ENCODE measurements around the gene PRPF38A. TPM values are rescaled to one million over a fixed set of nuclear protein-coding genes. Genes with fewer than 3 reads are reported as not detected.

The PRPF38A gene
- polyA plus RNA-seq, 1 of the 3 experiments (the other 2 are of a cell fraction), result 24.3 TPM

GRCh38 chr1:52420713-52421112 lies 16.3 kb downstream of the PRPF38A start:
- peaks cover 0 to 8% of the 10 kb centered on the region in 2 experiments; a peak in 1 of 4 replicates for H3K4me1 ChIP-seq (ENCODE audit: control insufficient read depth in 1 of 2, insufficient read depth in 2 of 2, low read depth in 1 of 2, low read length in 1 of 2)

GRCh38 chr1:52423055-52423454 lies 18.7 kb downstream of the PRPF38A start:
- peaks cover 50 to 63% of the 10 kb centered on the region in 2 experiments for H3K36me3 ChIP-seq (replicated peaks in 1 of 2; ENCODE audit: control insufficient read depth in 1 of 2, insufficient read depth in 2 of 2, low read length in 1 of 2)
- H3K4me2 ChIP-seq, result no peak overlapping the region
- DNase-seq, result no peak
- no peak overlapping the region for H2AFZ ChIP-seq (ENCODE audit: low read depth)
- ChIA-PET POLR2A (no interaction called here), CTCF (no interaction called here)
- no peak overlapping the region for H3K27ac ChIP-seq (ENCODE audit: low read depth in 2 of 2, low read length in 1 of 2)
- peaks cover 0 to 8% of the 10 kb centered on the region in 2 experiments; a peak in 2 of 4 replicates for H3K4me1 ChIP-seq (ENCODE audit: control insufficient read depth in 1 of 2, insufficient read depth in 2 of 2, low read depth in 1 of 2, low read length in 1 of 2)
- 98% methylated on average over 2 of the region's 2 CpGs for WGBS (ENCODE audit: low lambda C conversion rate)
- H3F3A ChIP-seq (replicated peaks; ENCODE audit: insufficient read depth), result peaks cover 17% of the 10 kb centered on the region
- H3K9ac ChIP-seq, result no peak overlapping the region
- no peaks in the 10 kb centered on the region for H3K9me2 ChIP-seq
- H3K79me2 ChIP-seq (ENCODE audit: insufficient read depth), result no peaks in the 10 kb centered on the region
- no peaks in the 10 kb centered on the region for H3K9me3 ChIP-seq
- H4K20me1 ChIP-seq (ENCODE audit: insufficient read depth), result no peaks in the 10 kb centered on the region
- H3K4me3 ChIP-seq (ENCODE audit: low read depth in 2 of 2, low read length in 1 of 2), result no peak overlapping the region
- no peaks in the 10 kb centered on the region for H3K27me3 ChIP-seq (ENCODE audit: insufficient read depth)
- TF ChIP-seq MEF2A (IDR thresholded peaks at IDR 0.05; ENCODE audit: borderline replicate concordance, low read depth) (no peak), GATA2 (CRISPR knock-in tag; IDR thresholded peaks at IDR 0.05) (no peak), SMC3 (IDR thresholded peaks at IDR 0.05; ENCODE audit: low read depth, low read length) (no peak), REST (IDR thresholded peaks at IDR 0.05; ENCODE audit: low read depth, low read length) (no peak), RXRA (IDR thresholded peaks at IDR 0.05; ENCODE audit: borderline replicate concordance, low read depth) (no peak), NFIC (IDR thresholded peaks at IDR 0.05; ENCODE audit: borderline replicate concordance) (no peak), PBX3 (IDR thresholded peaks at IDR 0.05) (no peak), FOSL2 (IDR thresholded peaks at IDR 0.05; ENCODE audit: borderline replicate concordance, low read depth) (no peak), TAF1 (IDR thresholded peaks at IDR 0.05; ENCODE audit: borderline replicate concordance, low read depth, low read length) (no peak)

More at GRCh38 chr1:52420713-52421112, 16.3 kb downstream of the PRPF38A start:
- no peaks in the 10 kb centered on the region for H3K9me3 ChIP-seq
- TF ChIP-seq RCOR1 (IDR thresholded peaks at IDR 0.05; ENCODE audit: low read length), result no peak
- TF ChIP-seq EP300 (IDR thresholded peaks at IDR 0.05; ENCODE audit: borderline replicate concordance in 1 of 2, low read depth in 1 of 2, low read length in 1 of 2), result no peak
- no peak for TF ChIP-seq FOXJ3 (CRISPR knock-in tag; IDR thresholded peaks at IDR 0.05)
- no peak for TF ChIP-seq PBX3 (IDR thresholded peaks at IDR 0.05)
- no peak for TF ChIP-seq YY1 (IDR thresholded peaks at IDR 0.05; ENCODE audit: low read depth)
- TF ChIP-seq USF1 (IDR thresholded peaks at IDR 0.05; ENCODE audit: borderline replicate concordance, low read depth), result no peak
- no peak for TF ChIP-seq USF2 (IDR thresholded peaks at IDR 0.05; ENCODE audit: borderline replicate concordance, low read depth, low read length)
- TF ChIP-seq JUND (IDR thresholded peaks at IDR 0.05), result no peak
- TF ChIP-seq FOXM1 (IDR thresholded peaks at IDR 0.05; ENCODE audit: low read depth), result no peak
- no peak for TF ChIP-seq CHD2 (IDR thresholded peaks at IDR 0.05; ENCODE audit: low read length, partially characterized antibody)
- TF ChIP-seq GABPA (IDR thresholded peaks at IDR 0.05; ENCODE audit: low read depth), result no peak
- TF ChIP-seq TAF1 (IDR thresholded peaks at IDR 0.05; ENCODE audit: borderline replicate concordance, low read depth, low read length), result no peak
- no peak for TF ChIP-seq MAX (IDR thresholded peaks at IDR 0.05; ENCODE audit: low read depth)
- ChIA-PET POLR2A (interaction anchor here (0.5 kb wide), 1 partner anchor 70 kb away, joined by 5 read pairs; no protein-coding TSS in a partner anchor), CTCF (no interaction called here)
- no peaks in the 10 kb centered on the region for H4K20me1 ChIP-seq (ENCODE audit: insufficient read depth)
- no peaks in the 10 kb centered on the region for H3K27me3 ChIP-seq (ENCODE audit: insufficient read depth)
- no peak overlapping the region for H3K4me3 ChIP-seq (ENCODE audit: low read depth in 2 of 2, low read length in 1 of 2)
- H2AFZ ChIP-seq (ENCODE audit: low read depth), result no peak overlapping the region
- H3K9me2 ChIP-seq, result no peaks in the 10 kb centered on the region
- 100% methylated on average over 1 of the region's 1 CpG for WGBS (ENCODE audit: low lambda C conversion rate)
- no peak overlapping the region for H3K4me2 ChIP-seq
- H3K27ac ChIP-seq (ENCODE audit: low read depth in 2 of 2, low read length in 1 of 2), result no peak overlapping the region
- H3K36me3 ChIP-seq (replicated peaks in 1 of 2; ENCODE audit: control insufficient read depth in 1 of 2, insufficient read depth in 2 of 2, low read length in 1 of 2), result peaks cover 70 to 80% of the 10 kb centered on the region in 2 experiments
- H3F3A ChIP-seq (replicated peaks; ENCODE audit: insufficient read depth), result peaks cover 10% of the 10 kb centered on the region
- DNase-seq, result no peak
- no peaks in the 10 kb centered on the region for H3K79me2 ChIP-seq (ENCODE audit: insufficient read depth)
- H3K9ac ChIP-seq, result no peak overlapping the region

Measured in SK-N-SH (cell line).